ENCODE results near the gene SMIM43.
"Not testable (repeated sequence)": the region's sequence is repeated elsewhere in the genome, so short reads cannot be mapped to it uniquely, and the experiment has no call there.

DNA sequence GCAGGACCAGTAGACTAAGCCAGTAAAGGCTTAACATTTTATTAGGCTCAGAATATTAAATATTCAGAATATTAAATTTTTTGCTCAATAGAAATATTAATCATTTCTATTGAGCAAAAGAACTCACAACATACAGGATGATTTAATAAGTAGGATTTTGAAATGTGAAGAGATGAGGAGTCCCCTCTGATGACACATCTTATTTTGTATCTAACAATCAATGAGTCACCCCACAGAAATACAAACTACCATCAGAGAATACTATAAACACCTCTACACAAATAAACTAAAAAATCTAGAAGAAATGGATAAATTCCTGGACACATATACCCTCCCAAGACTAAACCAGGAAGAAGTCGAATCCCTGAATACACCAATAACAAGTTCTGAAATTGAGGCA, 12.8 kb downstream of the SMIM43 start:
- TF ChIP-seq, protein P1, sequence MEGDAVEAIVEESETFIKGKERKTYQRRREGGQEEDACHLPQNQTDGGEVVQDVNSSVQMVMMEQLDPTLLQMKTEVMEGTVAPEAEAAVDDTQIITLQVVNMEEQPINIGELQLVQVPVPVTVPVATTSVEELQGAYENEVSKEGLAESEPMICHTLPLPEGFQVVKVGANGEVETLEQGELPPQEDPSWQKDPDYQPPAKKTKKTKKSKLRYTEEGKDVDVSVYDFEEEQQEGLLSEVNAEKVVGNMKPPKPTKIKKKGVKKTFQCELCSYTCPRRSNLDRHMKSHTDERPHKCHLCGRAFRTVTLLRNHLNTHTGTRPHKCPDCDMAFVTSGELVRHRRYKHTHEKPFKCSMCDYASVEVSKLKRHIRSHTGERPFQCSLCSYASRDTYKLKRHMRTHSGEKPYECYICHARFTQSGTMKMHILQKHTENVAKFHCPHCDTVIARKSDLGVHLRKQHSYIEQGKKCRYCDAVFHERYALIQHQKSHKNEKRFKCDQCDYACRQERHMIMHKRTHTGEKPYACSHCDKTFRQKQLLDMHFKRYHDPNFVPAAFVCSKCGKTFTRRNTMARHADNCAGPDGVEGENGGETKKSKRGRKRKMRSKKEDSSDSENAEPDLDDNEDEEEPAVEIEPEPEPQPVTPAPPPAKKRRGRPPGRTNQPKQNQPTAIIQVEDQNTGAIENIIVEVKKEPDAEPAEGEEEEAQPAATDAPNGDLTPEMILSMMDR (conservative IDR thresholded peaks at IDR 0.05; ENCODE audit: low read length) = not testable (repeated sequence)
- TF ChIP-seq EZH2phosphoT487 (IDR thresholded peaks at IDR 0.05; ENCODE audit: borderline replicate concordance, low read depth, low read length) = not testable (repeated sequence)

Data from OCI-LY7 (cell line).